Bone marrow (tissue), 2 donors: ENCODE measurements around the gene LINS1.

Source experiments
- DNase-seq, 2 donors: peaks; one replicate each; lab custom pipeline; 2025; lab: John Stamatoyannopoulos, UW

Gene LINS1

GRCh38 chr15:100602064-100602822, at the start of gene LINS1, which contains the start of gene ASB7:
Gene LINS1, minus strand, starts transcription at chr15:100602184. Its CDS starts 21,342 bp downstream, at chr15:100580842.
Gene ASB7, plus strand, starts transcription at chr15:100602589. Its CDS starts 9,628 bp downstream, at chr15:100612217.
- peak; percentile 98 to 99 for DNase-seq

GRCh38 chr15:100651253-100651652, 49.3 kb upstream of the LINS1 start:
- DNase-seq, result no peak

GRCh38 chr15:100650685-100651084, 48.7 kb upstream of the LINS1 start:
- DNase-seq, result no peak

GRCh38 chr15:100648951-100649350, 47.0 kb upstream of the LINS1 start:
- no peak for DNase-seq

- no peak for DNase-seq
Measured at GRCh38 chr15:100645671-100646070, 43.7 kb upstream of the LINS1 start.

- no peak for DNase-seq
Measured at GRCh38 chr15:100642950-100643338, 41.0 kb upstream of the LINS1 start.

- DNase-seq, result no peak
Measured at GRCh38 chr15:100642213-100642949, 40.4 kb upstream of the LINS1 start.

GRCh38 chr15:100638177-100638730, 36.3 kb upstream of the LINS1 start:
- DNase-seq, result no peak

- DNase-seq, result no peak
Measured at GRCh38 chr15:100635406-100636071, 33.6 kb upstream of the LINS1 start.

- DNase-seq, result no peak
Measured at GRCh38 chr15:100633763-100634075, 31.7 kb upstream of the LINS1 start.

- no peak for DNase-seq
Measured at GRCh38 chr15:100631831-100632230, 29.8 kb upstream of the LINS1 start.

GRCh38 chr15:100628746-100629145, 26.8 kb upstream of the LINS1 start:
- DNase-seq, result no peak

GRCh38 chr15:100627789-100628395, 25.9 kb upstream of the LINS1 start:
- DNase-seq, result peak; percentile 5 to 52

- DNase-seq, result no peak
Measured at GRCh38 chr15:100623301-100623700, 21.3 kb upstream of the LINS1 start.

- DNase-seq, result no peak
Measured at GRCh38 chr15:100616700-100617099, 14.7 kb upstream of the LINS1 start.

- no peak for DNase-seq
Measured at GRCh38 chr15:100615801-100616200, 13.8 kb upstream of the LINS1 start.

GRCh38 chr15:100614918-100615317, 12.9 kb upstream of the LINS1 start:
- no peak for DNase-seq

GRCh38 chr15:100614336-100614735, 12.4 kb upstream of the LINS1 start:
- no peak for DNase-seq

GRCh38 chr15:100613208-100613607, 11.2 kb upstream of the LINS1 start:
- no peak for DNase-seq

GRCh38 chr15:100612539-100612938, 10.6 kb upstream of the LINS1 start:
- DNase-seq, result no peak

GRCh38 chr15:100602823-100603393, 924 bp upstream of the LINS1 start:
- peak in 1 of 2 donors; percentile 21 for DNase-seq

GRCh38 chr15:100601617-100602063, 344 bp downstream of the LINS1 start:
- no peak for DNase-seq
